Ectodermal cell (in vitro differentiated cells): ENCODE measurements around the gene ESX1. TPM values are rescaled to one million over a fixed set of nuclear protein-coding genes. Genes with fewer than 3 reads are reported as not detected.

Source experiments
- H3K27ac ChIP-seq: 2 replicates; pipeline ENCODE4 v1.7.0; 2013; ENCODE audit warnings: mild to moderate bottlenecking, low read depth, low read length; ENCODE audit not compliant: insufficient read depth, poor library complexity, severe bottlenecking
- H3K27me3 ChIP-seq: 2 replicates; pipeline ENCODE4 v1.7.0; 2013; ENCODE audit warnings: mild to moderate bottlenecking, low read length; ENCODE audit not compliant: insufficient read depth, control insufficient read depth, poor library complexity, severe bottlenecking
- H3K36me3 ChIP-seq: one replicate; pipeline ENCODE4 v1.7.0; 2013; ENCODE audit warnings: low read length; ENCODE audit not compliant: control insufficient read depth, insufficient read depth
- H3K4me1 ChIP-seq: one replicate; pipeline ENCODE4 v1.7.0; 2013; ENCODE audit warnings: low read length; ENCODE audit not compliant: control insufficient read depth, insufficient read depth
- H3K4me3 ChIP-seq: 2 replicates; pipeline ENCODE4 v1.7.0; 2013; ENCODE audit warnings: low read depth, low read length, control low read depth; ENCODE audit not compliant: insufficient read depth
- H3K9me3 ChIP-seq: 2 replicates; pipeline ENCODE4 v1.7.0; 2013; ENCODE audit warnings: mild to moderate bottlenecking, low read length, moderate library complexity; ENCODE audit not compliant: control insufficient read depth
- WGBS, 2 experiments: methylation state at CpG; one replicate each; pipeline ENCODE4 v1.1.7; 2013; ENCODE audit warnings: missing lambda C conversion rate in 2 of 2; 5-methylcytosine and 5-hydroxymethylcytosine counted together
- polyA plus RNA-seq, 4 experiments: library from polyadenylated mRNA; stranded (reverse); fragments of 50-300 nt; gene quantifications; one replicate each; pipeline ENCODE4 v1.2.3, GENCODE V29; 2013

ESX1 gene
- polyA plus RNA-seq (2013, experiment 1 of 4) = not detected
- not detected for polyA plus RNA-seq (2013, experiment 2 of 4)
- not detected for polyA plus RNA-seq (2013, experiment 3 of 4)
- polyA plus RNA-seq (2013, experiment 4 of 4) = not detected

DNA sequence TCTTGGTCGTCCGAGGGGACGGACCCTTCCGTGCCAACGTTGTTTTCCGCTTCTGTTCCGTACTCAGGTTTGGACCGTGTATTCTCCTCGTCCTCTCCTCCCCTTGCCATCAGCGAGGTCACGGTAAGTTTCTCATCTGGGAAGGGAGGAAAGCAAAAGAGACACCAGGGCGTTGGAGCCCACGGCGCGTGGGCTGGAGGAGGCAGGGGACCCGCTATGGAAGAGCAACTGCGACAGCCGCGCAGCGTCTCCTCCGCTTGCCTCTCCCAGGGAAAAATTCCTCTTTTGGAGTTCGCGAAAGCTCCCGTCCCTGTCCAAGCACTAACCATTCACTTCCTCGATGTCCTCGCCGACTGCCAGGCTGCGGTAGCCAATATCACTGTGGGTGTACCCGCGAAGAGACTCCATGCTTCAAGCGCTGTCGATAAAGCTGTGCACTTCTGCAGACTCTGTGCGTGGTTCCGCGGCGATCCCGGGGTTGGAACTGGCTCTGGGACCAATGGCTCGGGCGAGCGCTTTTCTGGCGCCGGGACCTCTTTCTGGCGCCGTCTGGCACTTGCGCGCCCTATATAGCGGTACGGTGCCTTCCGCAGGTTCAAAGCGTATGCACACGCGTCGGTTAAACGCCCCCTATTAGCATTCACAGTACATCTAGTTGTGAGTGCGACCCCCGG lies at the start of gene ESX1:
TSS of gene ESX1 (minus strand) at position 492 of the 674 bp plus-strand sequence. CDS start at position 408, 84 bp downstream.
- 1 to 2% methylated on average over 50 to 56 of the region's 56 CpGs for WGBS, 2 experiments
- no peaks in the 10 kb centered on the region for H3K36me3 ChIP-seq
- no peak within 1 kb of the TSS for H3K27ac ChIP-seq
- H3K9me3 ChIP-seq = no peaks in the 10 kb centered on the region
- peaks cover 91% of the 10 kb centered on the region for H3K27me3 ChIP-seq
- H3K4me3 ChIP-seq = peak within 1 kb of the TSS; percentile 6
- peaks cover 4% of the 10 kb centered on the region for H3K4me1 ChIP-seq

DNA sequence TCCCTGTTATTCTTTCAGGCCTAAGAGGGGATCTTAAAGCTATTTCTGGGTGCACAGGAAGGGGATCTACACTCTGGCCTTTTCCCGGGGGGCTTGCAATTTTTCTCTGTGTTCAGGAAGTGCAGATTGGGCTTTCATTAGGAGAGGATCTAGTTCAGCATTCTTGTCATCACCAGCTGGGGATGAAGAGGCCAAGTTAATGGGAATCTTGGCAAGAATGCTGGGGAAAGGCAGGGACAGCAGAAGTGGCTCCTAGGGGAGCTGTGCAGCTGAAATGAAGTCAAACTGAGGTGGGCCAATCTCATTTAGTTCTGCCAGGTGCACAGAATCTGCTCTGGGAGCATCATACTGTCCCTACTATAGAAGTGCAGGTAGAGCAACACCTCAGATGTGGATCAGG lies 40.9 kb upstream of the ESX1 start:
- H3K27me3 ChIP-seq = no peaks in the 10 kb centered on the region
- WGBS, 2 experiments = 86 to 88% methylated on average over 1 of the region's 1 CpG
- no peaks in the 10 kb centered on the region for H3K4me1 ChIP-seq
- H3K4me3 ChIP-seq = no peak overlapping the region
- H3K9me3 ChIP-seq = no peaks in the 10 kb centered on the region
- no peak overlapping the region for H3K27ac ChIP-seq
- no peaks in the 10 kb centered on the region for H3K36me3 ChIP-seq

DNA sequence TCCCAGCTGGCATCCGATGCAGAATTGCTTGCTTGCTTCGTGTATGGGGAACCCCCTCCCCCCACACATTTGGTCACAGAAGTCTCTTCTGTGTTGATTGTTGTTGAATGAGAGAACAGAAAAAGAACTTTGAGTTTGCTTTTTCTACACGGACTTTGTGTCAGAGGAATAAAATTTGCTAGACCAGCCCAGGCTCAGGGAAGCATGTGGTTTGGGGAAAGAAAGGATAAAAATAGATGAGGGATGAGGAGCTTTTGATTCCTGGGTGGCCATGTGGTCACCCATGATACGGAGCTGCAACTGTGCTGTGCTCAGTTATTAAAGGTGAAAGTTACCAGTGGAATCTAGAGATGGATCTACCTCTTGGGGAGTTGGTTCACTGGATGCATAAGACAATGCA lies 34.2 kb upstream of the ESX1 start:
- Histone ChIP-seq H3K27ac (no peak overlapping the region), H3K36me3 (no peaks in the 10 kb centered on the region), H3K4me1 (no peaks in the 10 kb centered on the region), H3K4me3 (no peak overlapping the region), H3K27me3 (no peaks in the 10 kb centered on the region), H3K9me3 (no peaks in the 10 kb centered on the region)
- WGBS, 2 experiments = 74 to 81% methylated on average over 2 of the region's 4 CpGs

DNA sequence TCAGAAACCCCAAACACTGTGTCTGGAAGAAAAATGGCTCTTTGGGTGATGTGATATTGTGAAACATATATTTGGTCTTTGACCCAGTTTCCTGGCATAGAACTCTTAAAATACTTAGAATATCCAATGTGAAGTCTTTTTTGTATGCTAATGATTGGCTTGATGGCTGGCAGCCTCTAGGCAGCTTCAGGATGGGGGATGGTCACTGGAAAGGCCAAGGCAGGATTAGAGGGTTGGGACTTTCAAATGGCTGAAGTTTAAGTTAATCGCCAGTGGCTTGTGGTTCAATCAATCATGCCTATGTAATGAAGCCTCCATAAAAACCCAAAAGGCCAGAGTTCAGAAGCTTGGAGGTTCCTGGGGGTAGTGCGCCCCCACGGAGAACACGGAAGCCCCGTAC lies 33.5 kb upstream of the ESX1 start:
- H3K36me3 ChIP-seq = no peaks in the 10 kb centered on the region
- H3K9me3 ChIP-seq = no peaks in the 10 kb centered on the region
- H3K4me1 ChIP-seq = no peaks in the 10 kb centered on the region
- H3K4me3 ChIP-seq = no peak overlapping the region
- no peak overlapping the region for H3K27ac ChIP-seq
- H3K27me3 ChIP-seq = no peaks in the 10 kb centered on the region
- WGBS, 2 experiments = 38% methylated on average over 4 to 5 of the region's 5 CpGs

DNA sequence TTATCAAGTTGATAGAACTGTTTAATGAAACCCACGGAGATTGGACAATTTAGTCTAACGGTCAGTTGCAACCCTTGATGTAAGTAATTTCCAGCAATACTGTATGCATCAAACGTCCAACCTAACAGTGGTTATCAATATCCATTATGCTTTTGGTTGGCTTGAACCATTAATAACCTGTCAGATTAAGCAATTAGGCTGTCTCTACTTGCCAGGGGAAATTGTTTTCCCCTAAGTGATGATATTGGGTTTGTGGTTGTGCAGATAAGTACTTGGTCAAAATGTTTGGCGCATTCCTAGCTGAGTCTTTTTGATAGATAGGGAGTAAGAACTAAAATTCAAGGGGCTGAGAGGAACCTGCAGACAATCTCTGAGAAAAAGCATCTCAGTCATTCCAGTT lies 30.5 kb upstream of the ESX1 start:
- no peaks in the 10 kb centered on the region for H3K4me1 ChIP-seq
- H3K27ac ChIP-seq = no peak overlapping the region
- H3K9me3 ChIP-seq = no peaks in the 10 kb centered on the region
- no peaks in the 10 kb centered on the region for H3K27me3 ChIP-seq
- WGBS, 2 experiments = 93 to 96% methylated on average over 2 to 4 of the region's 4 CpGs
- H3K36me3 ChIP-seq = no peaks in the 10 kb centered on the region
- no peak overlapping the region for H3K4me3 ChIP-seq

DNA sequence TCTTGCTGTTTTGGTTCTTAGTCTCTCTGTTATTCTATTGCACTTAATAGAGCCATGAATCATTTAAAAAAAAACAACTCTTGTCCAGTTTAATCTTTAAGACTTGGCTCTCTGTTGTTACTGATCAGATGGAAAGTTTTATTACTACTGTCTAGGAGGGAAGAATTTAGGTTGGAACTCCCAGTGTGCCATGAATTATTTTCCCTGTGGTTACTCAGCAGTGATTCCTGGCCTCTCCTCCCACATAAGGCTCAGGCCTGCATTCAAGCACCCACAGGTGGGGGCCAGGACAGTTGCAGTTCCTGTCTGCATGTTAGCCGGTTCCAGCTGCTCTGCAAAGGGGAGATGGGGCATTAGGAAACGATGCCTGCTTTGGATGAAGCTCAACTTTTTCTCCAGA lies 29.8 kb upstream of the ESX1 start:
- H3K27ac ChIP-seq = no peak overlapping the region
- no peaks in the 10 kb centered on the region for H3K36me3 ChIP-seq
- WGBS, 2 experiments = 83 to 93% methylated on average over 2 of the region's 2 CpGs
- H3K9me3 ChIP-seq = no peaks in the 10 kb centered on the region
- no peaks in the 10 kb centered on the region for H3K27me3 ChIP-seq
- H3K4me1 ChIP-seq = no peaks in the 10 kb centered on the region
- H3K4me3 ChIP-seq = no peak overlapping the region

DNA sequence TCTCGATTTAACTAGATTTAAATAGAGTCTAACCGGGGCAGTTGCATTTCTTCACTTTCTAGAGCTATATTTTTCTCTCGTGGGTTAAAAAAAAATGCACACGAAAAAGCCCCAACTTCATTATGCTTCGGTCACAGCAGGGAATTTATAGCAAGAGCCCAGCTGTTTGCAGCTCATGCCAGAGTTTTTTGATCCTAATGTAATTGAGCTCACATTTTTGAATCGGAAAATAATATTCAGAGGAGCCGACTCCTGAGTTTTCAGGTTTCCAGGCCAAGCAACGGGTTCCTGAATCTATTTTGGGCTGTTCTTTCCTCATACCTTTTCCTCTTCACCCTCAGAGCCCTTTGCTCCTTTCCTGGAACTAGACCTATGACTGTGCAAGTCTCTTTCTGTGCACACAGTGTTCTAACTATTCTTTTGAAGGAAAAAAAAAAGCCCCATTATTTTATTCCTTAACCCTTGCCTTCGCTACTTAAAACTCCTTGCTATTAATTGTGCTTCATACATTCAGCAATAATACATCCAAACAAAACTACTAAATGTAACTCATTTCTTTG lies 27.5 kb upstream of the ESX1 start:
- WGBS, 2 experiments = 90 to 91% methylated on average over 9 of the region's 9 CpGs
- Histone ChIP-seq H3K4me3 (no peak overlapping the region), H3K27ac (no peak overlapping the region), H3K9me3 (no peaks in the 10 kb centered on the region), H3K4me1 (no peaks in the 10 kb centered on the region), H3K36me3 (no peaks in the 10 kb centered on the region), H3K27me3 (no peaks in the 10 kb centered on the region)

DNA sequence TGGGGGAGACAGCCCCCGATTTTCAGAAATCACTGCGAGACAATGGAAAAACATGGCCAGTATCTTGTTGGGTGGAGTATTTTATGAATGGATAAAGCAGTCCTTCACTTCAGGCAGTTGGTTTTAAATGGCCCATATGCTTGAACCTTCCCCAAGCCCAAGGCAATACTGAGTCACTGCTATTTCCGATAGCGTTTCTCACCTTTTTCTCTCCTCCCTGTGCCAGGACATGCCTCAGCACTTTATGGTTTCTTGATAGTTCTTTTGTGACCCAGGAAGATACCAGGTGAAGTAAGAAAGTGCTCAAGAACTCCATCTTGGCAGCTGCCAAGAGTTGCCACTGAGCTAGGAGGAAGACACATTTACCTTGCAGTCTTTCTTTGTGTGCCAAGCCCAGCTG lies 26.8 kb upstream of the ESX1 start:
- Histone ChIP-seq H3K9me3 (no peaks in the 10 kb centered on the region), H3K27me3 (no peaks in the 10 kb centered on the region), H3K4me1 (no peaks in the 10 kb centered on the region), H3K36me3 (no peaks in the 10 kb centered on the region), H3K27ac (no peak overlapping the region), H3K4me3 (no peak overlapping the region)
- WGBS, 2 experiments = 89 to 94% methylated on average over 4 of the region's 4 CpGs

DNA sequence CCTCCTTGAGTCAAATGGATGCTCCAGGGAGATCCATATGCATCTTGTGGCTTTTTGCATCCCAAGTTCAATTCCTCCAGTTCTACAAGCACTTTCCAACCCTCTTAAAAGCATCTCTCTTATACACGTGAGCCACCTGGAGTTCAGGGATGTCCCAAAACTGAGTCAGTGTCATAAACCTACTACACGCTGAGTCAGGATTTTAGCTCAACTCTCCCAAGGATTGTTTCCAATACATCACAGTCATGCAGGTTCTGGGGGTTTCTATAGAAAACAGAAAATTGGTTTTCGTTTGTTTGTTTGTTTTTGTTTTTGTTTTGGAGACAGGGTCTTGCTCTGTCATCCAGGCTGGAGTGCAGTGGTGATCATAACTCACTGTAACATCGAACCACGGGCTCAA lies 25.9 kb upstream of the ESX1 start:
- Histone ChIP-seq H3K9me3 (no peaks in the 10 kb centered on the region), H3K4me3 (no peak overlapping the region), H3K27me3 (no peaks in the 10 kb centered on the region), H3K4me1 (no peaks in the 10 kb centered on the region), H3K27ac (no peak overlapping the region), H3K36me3 (no peaks in the 10 kb centered on the region)
- WGBS, 2 experiments = 91 to 93% methylated on average over 4 to 5 of the region's 5 CpGs

DNA sequence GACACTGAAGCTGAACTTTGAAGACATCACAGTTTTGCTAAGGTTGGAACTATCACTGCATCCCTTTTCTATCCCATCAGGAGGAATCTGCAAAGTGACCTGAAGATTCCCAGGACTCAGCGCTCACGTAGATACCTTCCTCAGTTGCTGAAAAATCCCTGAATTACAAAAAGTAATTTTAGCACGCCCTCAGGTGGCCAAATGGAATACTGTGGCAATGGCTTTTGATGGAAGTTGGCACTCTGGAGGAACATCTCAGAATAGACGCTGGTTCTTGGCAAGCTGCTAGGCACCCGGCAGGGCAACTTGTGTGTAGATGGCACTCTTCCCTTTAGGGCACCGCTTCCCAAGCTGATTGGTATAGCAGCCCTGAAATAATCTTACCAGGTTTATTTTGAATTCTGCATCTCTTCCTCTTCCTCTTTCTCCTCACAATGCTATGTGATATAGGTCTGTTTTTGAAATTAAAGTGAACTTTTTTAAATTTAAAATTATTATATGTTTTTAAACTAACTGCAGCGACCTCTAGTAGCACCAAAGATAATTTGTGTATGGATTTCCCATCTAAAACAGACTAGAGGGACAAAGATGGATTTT lies 16.3 kb upstream of the ESX1 start:
- Histone ChIP-seq H3K27ac (no peak overlapping the region), H3K4me1 (no peaks in the 10 kb centered on the region), H3K27me3 (peaks cover 20% of the 10 kb centered on the region), H3K9me3 (no peaks in the 10 kb centered on the region), H3K4me3 (no peak overlapping the region), H3K36me3 (no peaks in the 10 kb centered on the region)
- WGBS, 2 experiments = 10 to 12% methylated on average over 6 of the region's 7 CpGs
